ENCODE results near the gene ARHGAP18. TPM values are rescaled to one million over a fixed set of nuclear protein-coding genes. Genes with fewer than 3 reads are reported as not detected.

Gene ARHGAP18
- total and polyA plus RNA-seq, 2 of the 13 experiments (the other 11 are each of a cell fraction or from before 2014, with no cell fraction given): 58.2 to 115 TPM

DNA sequence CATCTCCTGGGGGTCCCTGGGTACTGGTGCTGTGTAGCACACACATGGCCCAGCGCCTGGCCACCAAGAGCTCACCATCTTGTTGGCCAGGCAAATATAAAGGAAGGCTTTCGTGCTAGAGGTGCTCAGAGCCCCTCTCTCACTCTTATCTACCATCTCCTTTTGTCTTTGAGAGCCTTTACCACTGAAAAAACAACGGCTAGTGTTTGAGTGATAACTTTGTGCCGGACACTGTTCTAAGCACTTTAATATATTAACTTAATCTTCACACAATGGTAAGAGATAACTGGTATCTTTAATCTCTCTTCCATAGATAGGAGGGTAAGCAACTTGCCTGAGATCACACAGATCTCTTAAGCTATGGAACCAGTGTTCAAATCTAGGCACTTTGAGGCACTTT, 21.5 kb upstream of the ARHGAP18 start:
- ATAC-seq: peak; percentile 32; the same call in 2 of the 3 replicates
- Histone ChIP-seq H3K4me2 (ENCODE audit: low read depth, low read length) (peak overlapping the region; percentile 52; the same call in 1 of the 2 replicates), H2AFZ (ENCODE audit: low read length) (peak overlapping the region; percentile 84), H3K9me3 (ENCODE audit: low read length) (no peaks in the 10 kb centered on the region), H3K9ac (ENCODE audit: insufficient read depth, low read depth, low read length) (no peak overlapping the region), H3K4me3 (replicated peaks in 1 of 3; ENCODE audit: insufficient read depth in 1 of 3, low read depth in 2 of 3, low read length in 3 of 3) (no peak overlapping the region), H3K27me3 (ENCODE audit: control insufficient read depth in 1 of 2, insufficient read depth in 2 of 2, low read length in 2 of 2) (no peaks in the 10 kb centered on the region), H3K36me3 (replicated peaks in 1 of 2; ENCODE audit: control insufficient read depth in 1 of 2, insufficient read depth in 2 of 2, low read length in 2 of 2) (no peaks in the 10 kb centered on the region), H3K79me2 (ENCODE audit: insufficient read depth, low read length) (no peaks in the 10 kb centered on the region), H3K4me1 (ENCODE audit: insufficient read depth, low read length) (peaks cover 32% of the 10 kb centered on the region), H3K27ac (ENCODE audit: extremely low read length, insufficient read depth, low read length) (no peak overlapping the region), H4K20me1 (ENCODE audit: insufficient read depth, low read length) (no peaks in the 10 kb centered on the region)
- no peak for FAIRE-seq
- ChIA-PET CTCF (ENCODE audit: low intra/inter-chr PET ratio, low total read pairs) (interaction anchor here (2.0 to 4.8 kb wide), 3 partner anchors 110 to 230 kb away, joined by 4 to 55 read pairs (median 39); no protein-coding TSS in a partner anchor), POLR2A (interaction anchor here (0.9 to 2.5 kb wide), 3 partner anchors 22 to 134 kb away, joined by 3 to 13 read pairs (median 3); partner anchors contain the start of gene ARHGAP18)
- TF ChIP-seq SALL2 (CRISPR knock-in tag; IDR thresholded peaks at IDR 0.05) (no peak), NCOA2 (CRISPR knock-in tag; IDR thresholded peaks at IDR 0.05) (no peak)
- in situ Hi-C loops (cut with HindIII; ENCODE audit: extremely low pct_ligation_motif_present, low pct_unique_long_range_greater_than_20kb) (loop anchor here (5.0 kb wide), 1 partner anchor 134 kb away; no protein-coding TSS in a partner anchor), intact Hi-C loops (cut with micrococcal nuclease; ENCODE audit: unreplicated experiment) (loop anchor here (2.0 kb wide), 1 partner anchor 233 kb away; no protein-coding TSS in a partner anchor)
- DNase-seq (ENCODE audit: low spot score): no peak
- WGBS (ENCODE audit: low lambda C conversion rate): 54% methylated on average over 4 of the region's 4 CpGs
- BruUV-seq (replicated peaks): no TSS peak

DNA sequence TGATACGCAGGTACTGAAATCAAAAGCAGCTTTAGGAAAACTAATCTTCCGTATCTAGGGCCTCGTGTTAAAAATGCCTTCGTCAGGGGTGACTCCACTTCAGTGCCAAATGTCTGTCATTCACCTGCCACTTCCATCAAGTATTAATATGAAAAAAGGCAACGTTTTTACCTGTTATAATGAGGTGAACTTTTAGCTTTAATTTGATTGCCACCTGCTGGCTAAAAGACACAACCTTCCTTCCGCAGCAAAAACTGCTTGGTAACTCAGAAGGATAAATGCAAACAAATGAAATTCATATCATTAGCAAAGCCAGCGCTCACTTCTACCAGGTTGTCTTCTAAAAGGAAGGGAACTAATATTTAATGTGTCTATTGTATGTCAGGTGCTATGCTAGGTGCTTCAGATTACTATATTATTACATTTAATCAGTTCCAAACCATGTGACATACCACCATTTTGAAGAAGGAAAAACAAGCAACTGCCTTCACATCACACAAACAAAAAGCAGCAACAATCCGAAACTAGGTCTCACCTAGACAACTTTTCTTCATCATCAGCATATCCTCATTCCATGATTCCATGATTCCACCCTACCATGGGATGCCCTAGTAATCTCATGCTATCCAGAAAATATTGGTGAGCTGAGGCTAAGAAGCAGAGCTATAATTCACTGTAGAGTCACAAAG, 20.6 kb upstream of the ARHGAP18 start:
- no peaks in the 10 kb centered on the region for H4K20me1 ChIP-seq (ENCODE audit: insufficient read depth, low read length)
- in situ Hi-C loops (cut with HindIII; ENCODE audit: extremely low pct_ligation_motif_present, low pct_unique_long_range_greater_than_20kb): loop anchor here (5.0 kb wide), 1 partner anchor 133 kb away; no protein-coding TSS in a partner anchor
- BruUV-seq (replicated peaks): no TSS peak
- peak; percentile 95 for FAIRE-seq
- 0 out of 2 replicates have a peak overlapping the region, but pooled peaks have one; percentile 4 for H3K9ac ChIP-seq (ENCODE audit: insufficient read depth, low read depth, low read length)
- no peaks in the 10 kb centered on the region for H3K36me3 ChIP-seq (replicated peaks in 1 of 2; ENCODE audit: control insufficient read depth in 1 of 2, insufficient read depth in 2 of 2, low read length in 2 of 2)
- WGBS (ENCODE audit: low lambda C conversion rate): 19% methylated on average over 8 of the region's 8 CpGs
- peak; percentile 77 for ATAC-seq
- DNase-seq (ENCODE audit: low spot score): peak; percentile 58
- H3K4me2 ChIP-seq (ENCODE audit: low read depth, low read length): peak overlapping the region; percentile 52
- intact Hi-C loops (cut with micrococcal nuclease; ENCODE audit: unreplicated experiment): loop anchor here (1.0 to 2.0 kb wide), 5 partner anchors 63 to 291 kb away; no protein-coding TSS in a partner anchor
- H3K9me3 ChIP-seq (ENCODE audit: low read length): no peaks in the 10 kb centered on the region
- CTCF ChIA-PET (ENCODE audit: low intra/inter-chr PET ratio, low total read pairs): interaction anchor here (0.6 to 4.8 kb wide), 7 partner anchors 30 to 229 kb away, joined by 3 to 55 read pairs (median 3); no protein-coding TSS in a partner anchor
- POLR2A ChIA-PET: interaction anchor here (0.7 to 2.5 kb wide), 5 partner anchors 13 to 133 kb away, joined by 3 to 13 read pairs (median 3); partner anchors contain the start of gene ARHGAP18
- no peak overlapping the region for H3K27ac ChIP-seq (ENCODE audit: extremely low read length, insufficient read depth, low read length)
- H3K4me1 ChIP-seq (ENCODE audit: insufficient read depth, low read length): peaks cover 36% of the 10 kb centered on the region
- H2AFZ ChIP-seq (ENCODE audit: low read length): peak overlapping the region; percentile 84
- no peaks in the 10 kb centered on the region for H3K79me2 ChIP-seq (ENCODE audit: insufficient read depth, low read length)
- peak overlapping the region in 1 of 3 experiments; percentile 17; a peak in 1 of 6 replicates for H3K4me3 ChIP-seq (replicated peaks in 1 of 3; ENCODE audit: insufficient read depth in 1 of 3, low read depth in 2 of 3, low read length in 3 of 3)
- H3K27me3 ChIP-seq (ENCODE audit: control insufficient read depth in 1 of 2, insufficient read depth in 2 of 2, low read length in 2 of 2): no peaks in the 10 kb centered on the region
- TF ChIP-seq ATRX (CRISPR knock-in tag; IDR thresholded peaks at IDR 0.05; ENCODE audit: borderline replicate concordance) (no peak), TAF1 (CRISPR knock-in tag; IDR thresholded peaks at IDR 0.05) (no peak), ZNF879 (CRISPR knock-in tag; IDR thresholded peaks at IDR 0.05) (no peak), ZKSCAN1 (IDR thresholded peaks at IDR 0.05; ENCODE audit: low read length) (no peak), POLR2AphosphoS5 (IDR thresholded peaks at IDR 0.05; ENCODE audit: low read depth, low read length) (no peak), ZFP36 (IDR thresholded peaks at IDR 0.05; ENCODE audit: borderline replicate concordance, low read depth, low read length, partially characterized antibody) (no peak), ZNF30 (CRISPR knock-in tag; IDR thresholded peaks at IDR 0.05) (no peak), MAZ (IDR thresholded peaks at IDR 0.05; ENCODE audit: borderline replicate concordance, low read depth, low read length) (no peak), MAZ (CRISPR knock-in tag; IDR thresholded peaks at IDR 0.05; ENCODE audit: low read depth) (no peak), ZBTB20 (CRISPR knock-in tag; IDR thresholded peaks at IDR 0.05; ENCODE audit: borderline replicate concordance, low read depth) (no peak)
- TF ChIP-seq, protein P1, sequence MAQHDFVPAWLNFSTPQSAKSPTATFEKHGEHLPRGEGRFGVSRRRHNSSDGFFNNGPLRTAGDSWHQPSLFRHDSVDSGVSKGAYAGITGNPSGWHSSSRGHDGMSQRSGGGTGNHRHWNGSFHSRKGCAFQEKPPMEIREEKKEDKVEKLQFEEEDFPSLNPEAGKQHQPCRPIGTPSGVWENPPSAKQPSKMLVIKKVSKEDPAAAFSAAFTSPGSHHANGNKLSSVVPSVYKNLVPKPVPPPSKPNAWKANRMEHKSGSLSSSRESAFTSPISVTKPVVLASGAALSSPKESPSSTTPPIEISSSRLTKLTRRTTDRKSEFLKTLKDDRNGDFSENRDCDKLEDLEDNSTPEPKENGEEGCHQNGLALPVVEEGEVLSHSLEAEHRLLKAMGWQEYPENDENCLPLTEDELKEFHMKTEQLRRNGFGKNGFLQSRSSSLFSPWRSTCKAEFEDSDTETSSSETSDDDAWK (CRISPR knock-in tag; IDR thresholded peaks at IDR 0.05): no peak
- TF ChIP-seq, protein P2, sequence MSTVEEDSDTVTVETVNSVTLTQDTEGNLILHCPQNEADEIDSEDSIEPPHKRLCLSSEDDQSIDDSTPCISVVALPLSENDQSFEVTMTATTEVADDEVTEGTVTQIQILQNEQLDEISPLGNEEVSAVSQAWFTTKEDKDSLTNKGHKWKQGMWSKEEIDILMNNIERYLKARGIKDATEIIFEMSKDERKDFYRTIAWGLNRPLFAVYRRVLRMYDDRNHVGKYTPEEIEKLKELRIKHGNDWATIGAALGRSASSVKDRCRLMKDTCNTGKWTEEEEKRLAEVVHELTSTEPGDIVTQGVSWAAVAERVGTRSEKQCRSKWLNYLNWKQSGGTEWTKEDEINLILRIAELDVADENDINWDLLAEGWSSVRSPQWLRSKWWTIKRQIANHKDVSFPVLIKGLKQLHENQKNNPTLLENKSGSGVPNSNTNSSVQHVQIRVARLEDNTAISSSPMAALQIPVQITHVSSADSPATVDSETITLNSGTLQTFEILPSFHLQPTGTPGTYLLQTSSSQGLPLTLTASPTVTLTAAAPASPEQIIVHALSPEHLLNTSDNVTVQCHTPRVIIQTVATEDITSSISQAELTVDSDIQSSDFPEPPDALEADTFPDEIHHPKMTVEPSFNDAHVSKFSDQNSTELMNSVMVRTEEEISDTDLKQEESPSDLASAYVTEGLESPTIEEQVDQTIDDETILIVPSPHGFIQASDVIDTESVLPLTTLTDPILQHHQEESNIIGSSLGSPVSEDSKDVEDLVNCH (CRISPR knock-in tag; IDR thresholded peaks at IDR 0.05): no peak
